AG04450 (cell line): ENCODE results near the gene LHFPL6. TPM values are rescaled to one million over a fixed set of nuclear protein-coding genes. Genes with fewer than 3 reads are reported as not detected.

Experiments used
- CTCF ChIA-PET: fragments of 300-600, 350-600 bp; formaldehyde crosslinking; extraction: SDS; loops from one replicate; lab custom pipeline; 2022; ENCODE audit warnings: antibody characterized with exemption, inconsistent platforms; lab: Charles Lee
- POLR2A ChIA-PET: fragments of 350-600 bp; formaldehyde crosslinking; extraction: SDS; loops from one replicate; lab custom pipeline; 2021; ENCODE audit warnings: antibody characterized with exemption, inconsistent platforms; lab: Yijun Ruan, JAX
- DNase-seq: peaks from one replicate; pipeline ENCODE4 v3.0.0-alpha.2; 2011; ENCODE audit warnings: low read depth, low spot score
- H3K27ac ChIP-seq: one replicate; pipeline ENCODE4 v1.5.1; 2012; ENCODE audit warnings: low read depth, low read length, control low read depth
- H3K27me3 ChIP-seq: one replicate; pipeline ENCODE4 v1.6.0; 2012; ENCODE audit warnings: low read length; ENCODE audit not compliant: control insufficient read depth, insufficient read depth
- H3K4me3 ChIP-seq: 2 replicates; pipeline ENCODE4 v1.5.1; 2011; ENCODE audit warnings: mild to moderate bottlenecking, low read depth, low read length, control low read depth
- H3K9me3 ChIP-seq: 2 replicates; pipeline ENCODE4 v1.5.1; 2012; ENCODE audit warnings: low read length; ENCODE audit not compliant: control insufficient read depth, insufficient read depth
- CTCF ChIP-seq: IDR thresholded peaks from 2 replicates; pipeline ENCODE4 v1.5.1; 2011; ENCODE audit warnings: low read depth, low read length, control low read depth, inconsistent platforms
- polyA plus RNA-seq: library from polyadenylated mRNA; depleted of rRNA; stranded (reverse); fragments of >200 nt; gene quantifications from 2 replicates; pipeline ENCODE4 v1.2.3, GENCODE V29; 2011; rRNA removed

Gene LHFPL6
- polyA plus RNA-seq, 1 experiment: 40.3 TPM

GRCh38 chr13:39297664-39298171 is 305.3 kb downstream of the LHFPL6 start:
- Histone ChIP-seq H3K4me3 (no peak overlapping the region), H3K27ac (no peak overlapping the region), H3K27me3 (no peaks in the 10 kb centered on the region), H3K9me3 (peaks cover 4% of the 10 kb centered on the region; the same call in 1 of the 2 replicates)
- no peak for DNase-seq
- ChIA-PET POLR2A (no interaction called here), CTCF (interaction anchor here (1.6 to 2.2 kb wide), 2 partner anchors 315 to 318 kb away, joined by 3 to 6 read pairs; no protein-coding TSS in a partner anchor)
- no peak for TF ChIP-seq CTCF

GRCh38 chr13:39297023-39297422 is 306.0 kb downstream of the LHFPL6 start:
- CTCF ChIA-PET: interaction anchor here (1.6 kb wide), 1 partner anchor 319 kb away, joined by 3 read pairs; no protein-coding TSS in a partner anchor
- no peak overlapping the region for H3K27ac ChIP-seq
- no peak overlapping the region for H3K4me3 ChIP-seq
- H3K27me3 ChIP-seq: no peaks in the 10 kb centered on the region
- H3K9me3 ChIP-seq: peaks cover 4% of the 10 kb centered on the region; the same call in 1 of the 2 replicates
- TF ChIP-seq CTCF: no peak
- DNase-seq: no peak
- POLR2A ChIA-PET: no interaction called here

- Histone ChIP-seq H3K4me3 (no peak overlapping the region), H3K9me3 (peaks cover 4% of the 10 kb centered on the region; the same call in 1 of the 2 replicates), H3K27ac (no peak overlapping the region), H3K27me3 (no peaks in the 10 kb centered on the region)
- ChIA-PET CTCF (interaction anchor here (1.6 kb wide), 1 partner anchor 320 kb away, joined by 3 read pairs; no protein-coding TSS in a partner anchor), POLR2A (no interaction called here)
- TF ChIP-seq CTCF: no peak
- no peak for DNase-seq
These were observed 306.8 kb downstream of the LHFPL6 start for GRCh38 chr13:39296193-39296592.

Other genes with a start within 250 kb of the LHFPL6 start
- 32.6 and 48.6 TPM in 2 replicates for gene COG6, start 52.5 kb upstream of the LHFPL6 start, polyA plus RNA-seq